HG03135 (cell line): Measurements from ENCODE around the gene TBX19.
"Not testable (repeated sequence)": the region's sequence is repeated elsewhere in the genome, so short reads cannot be mapped to it uniquely, and the experiment has no call there.

Experiments used
- ATAC-seq: cut with Tn5 transposase; IDR thresholded peaks from one replicate; pipeline ENCODE4 v1.9.1; 2021; ENCODE audit warnings: mild to moderate bottlenecking, moderate library complexity; ENCODE audit not compliant: unreplicated experiment

Gene TBX19

GRCh38 chr1:168348146-168348709, 67.6 kb downstream of the TBX19 start:
- ATAC-seq, result no peak

- ATAC-seq, result not testable (repeated sequence)
These were observed 73.9 kb downstream of the TBX19 start for GRCh38 chr1:168354335-168355269.

- no peak for ATAC-seq
These were observed 79.7 kb downstream of the TBX19 start for GRCh38 chr1:168360151-168361021.

DNA sequence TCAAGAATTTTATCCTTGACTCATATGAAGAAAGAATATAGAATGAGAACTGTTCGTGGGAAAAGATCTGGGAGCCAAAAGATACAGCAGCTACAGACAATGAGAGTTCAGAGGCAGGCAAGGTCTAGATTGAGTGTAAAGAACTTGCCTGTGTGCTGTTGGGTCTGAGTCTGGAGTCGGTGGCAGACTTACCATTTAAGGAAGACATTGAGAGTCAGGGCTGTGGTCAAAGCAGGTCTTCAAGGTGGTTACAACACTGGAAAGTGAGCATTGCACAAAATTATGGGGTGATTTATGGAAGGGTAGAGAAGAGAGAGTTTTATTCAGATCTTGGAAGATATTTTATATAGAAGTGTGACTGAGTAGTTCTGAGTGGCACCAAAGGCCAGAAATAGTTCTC, 80.6 kb downstream of the TBX19 start:
- ATAC-seq, result no peak

DNA sequence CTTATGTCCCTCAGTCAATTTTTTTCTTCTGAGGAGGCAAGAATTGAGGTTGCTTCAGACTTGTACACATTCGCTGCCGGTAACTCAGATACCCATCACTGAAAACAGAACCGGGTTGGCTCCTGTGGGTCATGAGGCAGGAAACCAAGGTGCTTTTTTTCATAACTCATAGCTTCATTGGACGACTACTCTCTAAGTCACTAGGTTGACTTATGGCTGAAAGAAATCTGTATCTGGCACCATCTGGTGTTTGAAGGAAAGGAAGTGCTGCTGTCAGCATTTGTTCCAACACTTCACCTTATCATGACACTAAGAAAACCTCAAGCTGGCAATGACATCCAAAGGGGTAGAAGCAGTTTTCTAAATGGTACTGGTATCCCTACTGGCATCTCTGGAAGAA, 82.3 kb downstream of the TBX19 start:
- no peak for ATAC-seq
